Lung microvascular endothelial cell (primary cell): ENCODE measurements around the gene XAGE1A. TPM values are rescaled to one million over a fixed set of nuclear protein-coding genes. Genes with fewer than 3 reads are reported as not detected.
"Not testable (repeated sequence)": the region's sequence is repeated elsewhere in the genome, so short reads cannot be mapped to it uniquely, and the experiment has no call there.

Experiments used
- DNase-seq, 2 donors: peaks; one replicate each; pipeline versions ENCODE4 v3.0.0 to v3.0.0-alpha.2; 2010; ENCODE audit warnings: low read depth in 2 of 2
- total RNA-seq: library from RNA; depleted of rRNA; stranded (reverse); fragments of >200 nt; gene quantifications from 2 replicates; pipeline ENCODE4 v1.2.1, GENCODE V29; 2014

Gene XAGE1A
- total RNA-seq: not detected in 2 replicates

- DNase-seq: not testable (repeated sequence)
Measured at GRCh38 chrX:52495545-52496418, at the start of gene XAGE1A. XAGE1A (plus strand) TSS chrX:52495808; CDS start chrX:52497362, 1,554 bp downstream.

GRCh38 chrX:52452031-52452430 lies 43.6 kb upstream of the XAGE1A start:
- DNase-seq: not testable (repeated sequence)

- DNase-seq: not testable (repeated sequence)
Measured at GRCh38 chrX:52471301-52471700, 24.3 kb upstream of the XAGE1A start.

- not testable (repeated sequence) for DNase-seq
Measured at GRCh38 chrX:52496419-52496772, 788 bp downstream of the XAGE1A start.

- DNase-seq: not testable (repeated sequence)
Measured at GRCh38 chrX:52501362-52501761, 5.8 kb downstream of the XAGE1A start.

- no peak for DNase-seq
Measured at GRCh38 chrX:52504551-52504950, 8.9 kb downstream of the XAGE1A start.

- DNase-seq: no peak
Measured at GRCh38 chrX:52507331-52507730, 11.7 kb downstream of the XAGE1A start.

GRCh38 chrX:52509916-52510315 lies 14.3 kb downstream of the XAGE1A start:
- no peak for DNase-seq

- DNase-seq: not testable (repeated sequence)
Measured at GRCh38 chrX:52511126-52511525, 15.5 kb downstream of the XAGE1A start.

GRCh38 chrX:52516110-52516986 lies 20.7 kb downstream of the XAGE1A start:
- not testable (repeated sequence) for DNase-seq

GRCh38 chrX:52516987-52517325 lies 21.3 kb downstream of the XAGE1A start, which contains the start of gene XAGE1B:
XAGE1B (minus strand) TSS chrX:52517063; CDS start chrX:52515527, 1,536 bp downstream.
- DNase-seq: not testable (repeated sequence)

- not testable (repeated sequence) for DNase-seq
Measured at GRCh38 chrX:52541051-52541450, 45.4 kb downstream of the XAGE1A start.

- no peak for DNase-seq
Measured at GRCh38 chrX:52542311-52542710, 46.7 kb downstream of the XAGE1A start.

- no peak for DNase-seq
Measured at GRCh38 chrX:52544147-52544840, 48.7 kb downstream of the XAGE1A start.

GRCh38 chrX:52548769-52549168 lies 53.2 kb downstream of the XAGE1A start:
- not testable (repeated sequence) for DNase-seq

Other genes with a start within 250 kb of the XAGE1A start
- not detected in 2 replicates for gene XAGE2, start 126.8 kb upstream of the XAGE1A start, total RNA-seq
- gene XAGE1B, start 21.3 kb downstream of the XAGE1A start, total RNA-seq: not detected in 2 replicates
- not detected in 2 replicates for gene SSX7, start 159.1 kb downstream of the XAGE1A start, total RNA-seq
- gene SSX2, start 211.4 kb downstream of the XAGE1A start, total RNA-seq: not detected in 2 replicates